ENCODE results near the gene NDC1. TPM values are rescaled to one million over a fixed set of nuclear protein-coding genes. Genes with fewer than 3 reads are reported as not detected.

Gene NDC1
- total and polyA plus RNA-seq, 2 donors (not counting 3 experiments of a cell fraction or from before 2014, with no cell fraction given), result 23.2 to 29.2 TPM

- H3K79me2 ChIP-seq (ENCODE audit: control insufficient read depth, insufficient read depth, low read length), result no peaks in the 10 kb centered on the region
- no TSS peak for BruUV-seq (replicated peaks)
- intact Hi-C loops (cut with micrococcal nuclease), result no loop called here
- dilution Hi-C loops (cut with MboI; ENCODE audit: extremely low pct_ligation_motif_present, low sequenced_read_pairs), result no loop called here
- no peaks in the 10 kb centered on the region for H3K4me1 ChIP-seq (ENCODE audit: control insufficient read depth, extremely low read depth, insufficient read depth, low read length)
- no peak for FAIRE-seq
- H3K27me3 ChIP-seq (ENCODE audit: control insufficient read depth in 2 of 2, insufficient read depth in 2 of 2, low read length in 2 of 2), result peaks cover 0 to 9% of the 10 kb centered on the region in 2 experiments
- no peak for TF ChIP-seq EZH2 (IDR thresholded peaks at IDR 0.05; ENCODE audit: borderline replicate concordance, low read depth, low read length, severe bottlenecking)
- TF ChIP-seq GATA2 (IDR thresholded peaks at IDR 0.05; ENCODE audit: insufficient read depth, insufficient read length, low read depth, low read length), result no peak
- no peak for TF ChIP-seq MYC (IDR thresholded peaks at IDR 0.05; ENCODE audit: low read depth, low read length)
- TF ChIP-seq JUN (IDR thresholded peaks at IDR 0.05; ENCODE audit: borderline replicate concordance, insufficient read depth, insufficient read length, low read depth), result no peak
- TF ChIP-seq FOS (IDR thresholded peaks at IDR 0.05; ENCODE audit: borderline replicate concordance, insufficient read depth, low read length), result no peak
- no peak for TF ChIP-seq POLR2AphosphoS5 (IDR thresholded peaks at IDR 0.05; ENCODE audit: insufficient read depth, low read depth, low read length)
- no peak for TF ChIP-seq POLR2A (IDR thresholded peaks at IDR 0.05; ENCODE audit: low read depth, low read length)
- no peak for TF ChIP-seq CTCF (IDR thresholded peaks at IDR 0.05; ENCODE audit: extremely low read depth in 1 of 2, insufficient read depth in 1 of 2, low read depth in 1 of 2, low read length in 2 of 2)
- H2AFZ ChIP-seq (ENCODE audit: low read depth, low read length), result no peak overlapping the region
- H3K4me3 ChIP-seq (replicated peaks in 1 of 3; ENCODE audit: insufficient read depth in 1 of 3, low read depth in 1 of 3, low read length in 3 of 3), result no peak overlapping the region
- DNase-seq (ENCODE audit: low read depth, low spot score), result no peak
- no peak overlapping the region for H3K4me2 ChIP-seq (ENCODE audit: insufficient read depth, low read length)
- no peaks in the 10 kb centered on the region for H3K9me1 ChIP-seq (replicated peaks; ENCODE audit: control insufficient read depth, extremely low read depth, insufficient read depth, low read length)
- no peaks in the 10 kb centered on the region for H3K36me3 ChIP-seq (ENCODE audit: control insufficient read depth in 2 of 2, extremely low read depth in 1 of 2, insufficient read depth in 2 of 2, low read length in 2 of 2)
- H3K27ac ChIP-seq (ENCODE audit: insufficient read depth, low read depth, low read length), result no peak overlapping the region
- H4K20me1 ChIP-seq (replicated peaks; ENCODE audit: control insufficient read depth, extremely low read depth, insufficient read depth, low read length), result no peaks in the 10 kb centered on the region
- POLR2A ChIA-PET, result no interaction called here
- H3K9me3 ChIP-seq (replicated peaks; ENCODE audit: control insufficient read depth, insufficient read depth, low read length), result no peaks in the 10 kb centered on the region
- CTCF ChIA-PET, result interaction anchor here (0.5 to 1.1 kb wide), 2 partner anchors 18 to 106 kb away, joined by 3 to 4 read pairs; no protein-coding TSS in a partner anchor
- H3K9ac ChIP-seq (replicated peaks; ENCODE audit: extremely low read depth, insufficient read depth, low read length), result no peak overlapping the region
Measured at GRCh38 chr1:53718443-53718842, 119.7 kb downstream of the NDC1 start.

Measured in endothelial cell of umbilical vein (primary cell).